Lung (tissue), 12 donors: ENCODE measurements around the gene STARD5. TPM values are rescaled to one million over a fixed set of nuclear protein-coding genes. Genes with fewer than 3 reads are reported as not detected.

Experiments used
- ATAC-seq: fragments of 200-7000 bp; cut with Tn5 transposase; one replicate; pipeline ENCODE4 v1.9.1; 2020; ENCODE audit warnings: moderate number of reproducible peaks; ENCODE audit not compliant: insufficient read depth, low FRiP score
- DNase-seq, 3 donors: peaks; one replicate each; pipeline ENCODE4 v3.0.0-alpha.2; 2013 to 2017
- H3K27ac ChIP-seq, 2 donors: one replicate each; pipeline ENCODE4 v1.5.1; 2013; ENCODE audit warnings: mild to moderate bottlenecking in 2 of 2, moderate library complexity in 2 of 2, control low read depth in 1 of 2, inconsistent platforms in 1 of 2, low read depth in 1 of 2, low read length in 1 of 2
- H3K27me3 ChIP-seq, 3 donors: one replicate each; pipeline ENCODE4 v1.5.1; 2013; ENCODE audit warnings: low read length in 2 of 3; ENCODE audit not compliant: control insufficient read depth in 3 of 3, insufficient read depth in 3 of 3
- H3K36me3 ChIP-seq, 4 donors: one replicate each; pipeline ENCODE4 v1.5.1; 2013; ENCODE audit warnings: low read length in 4 of 4, mild to moderate bottlenecking in 1 of 4, moderate library complexity in 1 of 4; ENCODE audit not compliant: control insufficient read depth in 4 of 4, insufficient read depth in 4 of 4
- H3K4me1 ChIP-seq, 5 donors: one replicate each; pipeline ENCODE4 v1.5.1; 2013; ENCODE audit warnings: low read length in 5 of 5, mild to moderate bottlenecking in 2 of 5, moderate library complexity in 1 of 5; ENCODE audit not compliant: control insufficient read depth in 5 of 5, insufficient read depth in 5 of 5
- H3K4me3 ChIP-seq: one replicate; pipeline ENCODE4 v1.5.1; 2013; ENCODE audit warnings: mild to moderate bottlenecking, control low read depth, moderate library complexity
- H3K9ac ChIP-seq, 2 donors: one replicate each; pipeline ENCODE4 v1.5.1; 2013; ENCODE audit warnings: low read length in 2 of 2, control low read depth in 1 of 2; ENCODE audit not compliant: insufficient read depth in 1 of 2
- H3K9me3 ChIP-seq, 4 donors: one replicate each; pipeline ENCODE4 v1.5.1; 2013; ENCODE audit warnings: low read length in 3 of 4, mild to moderate bottlenecking in 1 of 4, moderate library complexity in 1 of 4; ENCODE audit not compliant: control insufficient read depth in 4 of 4, insufficient read depth in 3 of 4
- WGBS, 2 donors: extraction: QIAGEN DNeasy Blood & Tissue Kit; methylation state at CpG; one replicate each; pipeline ENCODE4 v1.1.7; 2013; 5-methylcytosine and 5-hydroxymethylcytosine counted together
- polyA plus RNA-seq, 2 donors: library from polyadenylated mRNA; stranded (reverse); fragments of 200-250 nt; gene quantifications; one replicate each; pipeline ENCODE4 v1.2.1, GENCODE V29; 2013
- total RNA-seq, 2 donors: library from RNA; depleted of rRNA in 1 of 2; stranded (reverse); fragments of >200 nt in 1 of 2; gene quantifications; one replicate each; pipeline ENCODE4 v1.2.1, GENCODE V29; 2014 to 2021
- TF ChIP-seq, protein P1 (sequence below): IDR thresholded peaks from 2 replicates; pipeline ENCODE4 v1.5.1; 2012; ENCODE audit warnings: mild to moderate bottlenecking; ENCODE audit errors: control extremely low read depth, extremely low read depth
- donor health status: control.
- donor health status: control.
- donor health status: Bipolar disorder and iron deficiency.
- donor health status: healthy.
- donor health status: DM: yes; HTN: yes; CAD: no.

The STARD5 gene
- total and polyA plus RNA-seq, 4 donors, result 2.9 to 7.0 (median 5.0) TPM

DNA sequence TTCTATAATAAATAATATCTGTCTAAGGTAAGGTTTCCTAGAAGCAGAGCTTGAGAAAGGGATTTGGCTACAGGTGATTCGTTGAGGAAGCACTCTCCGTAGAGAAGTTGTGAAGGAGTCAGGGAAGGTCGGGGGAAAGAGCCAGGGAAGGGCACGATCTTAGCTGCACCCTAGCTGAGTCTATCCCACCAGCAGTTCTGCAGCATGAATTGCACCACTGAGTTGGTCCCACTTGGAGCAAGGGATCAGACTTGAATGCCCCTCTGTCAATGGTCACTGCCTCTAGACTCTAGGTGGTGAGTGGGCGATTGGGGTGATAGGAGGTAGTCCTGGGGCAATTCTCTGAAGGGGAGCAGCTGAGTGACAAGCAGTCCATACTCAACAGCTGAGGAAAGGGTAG, 36.5 kb upstream of the STARD5 start:
- no peak overlapping the region for H3K9ac ChIP-seq
- H3K9me3 ChIP-seq, result no peaks in the 10 kb centered on the region
- H3K36me3 ChIP-seq, result no peaks in the 10 kb centered on the region
- 93 to 96% methylated on average over 5 of the region's 5 CpGs for WGBS, 2 donors
- H3K4me1 ChIP-seq, result peaks cover 0 to 2% (median 0%) of the 10 kb centered on the region in 5 donors
- DNase-seq, result no peak
- ATAC-seq, result no peak
- TF ChIP-seq, protein P1, sequence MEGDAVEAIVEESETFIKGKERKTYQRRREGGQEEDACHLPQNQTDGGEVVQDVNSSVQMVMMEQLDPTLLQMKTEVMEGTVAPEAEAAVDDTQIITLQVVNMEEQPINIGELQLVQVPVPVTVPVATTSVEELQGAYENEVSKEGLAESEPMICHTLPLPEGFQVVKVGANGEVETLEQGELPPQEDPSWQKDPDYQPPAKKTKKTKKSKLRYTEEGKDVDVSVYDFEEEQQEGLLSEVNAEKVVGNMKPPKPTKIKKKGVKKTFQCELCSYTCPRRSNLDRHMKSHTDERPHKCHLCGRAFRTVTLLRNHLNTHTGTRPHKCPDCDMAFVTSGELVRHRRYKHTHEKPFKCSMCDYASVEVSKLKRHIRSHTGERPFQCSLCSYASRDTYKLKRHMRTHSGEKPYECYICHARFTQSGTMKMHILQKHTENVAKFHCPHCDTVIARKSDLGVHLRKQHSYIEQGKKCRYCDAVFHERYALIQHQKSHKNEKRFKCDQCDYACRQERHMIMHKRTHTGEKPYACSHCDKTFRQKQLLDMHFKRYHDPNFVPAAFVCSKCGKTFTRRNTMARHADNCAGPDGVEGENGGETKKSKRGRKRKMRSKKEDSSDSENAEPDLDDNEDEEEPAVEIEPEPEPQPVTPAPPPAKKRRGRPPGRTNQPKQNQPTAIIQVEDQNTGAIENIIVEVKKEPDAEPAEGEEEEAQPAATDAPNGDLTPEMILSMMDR, result no peak
- H3K27me3 ChIP-seq, result no peaks in the 10 kb centered on the region
- H3K4me3 ChIP-seq, result no peak overlapping the region
- no peak overlapping the region for H3K27ac ChIP-seq

DNA sequence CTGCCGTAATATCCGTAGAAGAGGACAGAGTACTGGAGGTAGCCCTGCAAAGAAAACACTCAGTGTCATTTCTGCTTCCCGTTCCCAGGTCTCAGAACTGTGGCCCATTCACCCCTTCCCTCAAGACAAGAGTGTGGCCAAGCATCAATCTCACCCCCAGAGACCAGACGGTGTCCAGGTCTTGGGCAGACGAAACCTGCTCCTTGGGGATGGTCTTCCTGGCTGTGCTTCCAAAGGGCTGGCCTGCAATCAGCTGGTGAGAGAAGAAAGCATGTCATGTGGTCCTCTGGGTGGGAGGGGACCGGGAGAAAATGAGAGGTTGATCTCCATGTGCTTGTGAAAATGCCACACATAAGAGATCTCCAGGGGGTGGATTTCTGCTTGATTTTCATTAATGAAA, 34.3 kb upstream of the STARD5 start:
- DNase-seq, result no peak
- H3K9me3 ChIP-seq, result no peaks in the 10 kb centered on the region

DNA sequence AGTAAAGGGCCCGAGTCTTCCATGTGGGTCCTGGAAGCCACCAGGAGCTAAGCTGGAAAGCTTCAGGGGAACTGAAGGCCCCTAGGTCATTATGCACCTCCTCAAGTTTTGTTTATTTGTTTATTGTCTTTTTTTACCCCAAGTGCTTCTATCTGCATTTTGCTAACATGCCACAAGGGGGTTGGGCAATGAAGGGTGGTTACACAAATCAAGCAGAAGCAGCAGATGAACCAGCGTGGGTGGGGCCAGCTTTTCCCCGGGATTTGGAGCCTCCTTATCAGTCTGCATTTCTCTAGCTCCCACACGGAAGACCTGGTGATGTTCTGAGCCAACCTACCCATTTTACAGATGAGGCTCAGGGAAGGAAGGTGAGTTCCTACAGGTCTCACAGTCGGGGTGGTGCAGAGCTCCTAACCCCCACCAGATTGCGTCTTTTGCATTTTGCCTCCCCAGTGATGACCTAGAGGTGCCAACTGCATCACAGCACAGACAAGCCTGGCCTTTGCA, 33.3 kb upstream of the STARD5 start:
- Histone ChIP-seq H3K36me3 (no peaks in the 10 kb centered on the region), H3K9me3 (no peaks in the 10 kb centered on the region), H3K4me3 (no peak overlapping the region), H3K27ac (no peak overlapping the region), H3K27me3 (no peaks in the 10 kb centered on the region), H3K4me1 (no peaks in the 10 kb centered on the region), H3K9ac (no peak overlapping the region)
- TF ChIP-seq, protein P1, result no peak
- ATAC-seq (no peak), DNase-seq (no peak)
- 85 to 90% methylated on average over 6 of the region's 6 CpGs for whole genome bisulfite sequencing, 2 donors

More for the DNA sequence above, 34.3 kb upstream of the STARD5 start:
- Histone ChIP-seq H3K36me3 (no peaks in the 10 kb centered on the region), H3K27ac (no peak overlapping the region), H3K4me3 (no peak overlapping the region), H3K4me1 (peaks cover 0 to 1% (median 0%) of the 10 kb centered on the region in 5 donors), H3K27me3 (no peaks in the 10 kb centered on the region), H3K9ac (no peak overlapping the region)
- no peak for ATAC-seq
- WGBS, 2 donors, result 94 to 96% methylated on average over 6 of the region's 6 CpGs
- TF ChIP-seq, protein P1, result no peak

DNA sequence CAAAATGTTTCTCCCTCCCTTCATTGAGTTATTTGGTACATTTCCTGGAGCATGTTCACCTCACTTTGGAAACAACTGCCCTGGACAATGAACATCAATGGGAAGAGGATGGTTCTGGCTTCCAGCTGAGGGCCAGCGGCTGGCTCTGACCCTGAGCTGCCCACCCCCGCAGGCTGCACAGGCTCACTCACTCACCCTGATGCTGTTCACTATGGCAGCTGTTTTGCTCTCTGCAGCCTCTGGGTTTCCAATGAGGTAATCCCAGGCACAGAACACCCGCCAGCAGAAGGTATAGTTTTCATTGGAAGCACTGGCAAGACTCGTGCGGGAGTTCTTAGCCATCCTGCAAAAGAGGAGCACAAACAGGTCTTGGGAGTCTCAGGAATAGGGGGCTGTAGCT, 32.3 kb upstream of the STARD5 start:
- Histone ChIP-seq H3K4me1 (no peaks in the 10 kb centered on the region), H3K9ac (no peak overlapping the region), H3K9me3 (no peaks in the 10 kb centered on the region), H3K36me3 (no peaks in the 10 kb centered on the region), H3K27ac (no peak overlapping the region), H3K4me3 (no peak overlapping the region), H3K27me3 (no peaks in the 10 kb centered on the region)
- TF ChIP-seq, protein P1, result no peak
- ATAC-seq (no peak), DNase-seq (no peak)
- WGBS, 2 donors, result 89 to 93% methylated on average over 5 of the region's 5 CpGs
